Psoas muscle (tissue), 8 donors: ENCODE data around the gene RNASE11. TPM values are rescaled to one million over a fixed set of nuclear protein-coding genes. Genes with fewer than 3 reads are reported as not detected.
A peak's percentile ranks its signal among the peaks of the same experiment; 100 is the strongest.

Experiments used
- ATAC-seq, 4 donors: fragments of 200-7000 bp; cut with Tn5 transposase; one replicate each; pipeline ENCODE4 v1.9.1; 2020; ENCODE audit warnings: moderate library complexity in 3 of 4, mild to moderate bottlenecking in 2 of 4
- DNase-seq, 2 donors: peaks; one replicate each; pipeline ENCODE4 v3.0.0-alpha.2; 2020
- H3K27ac ChIP-seq: fragments of 200-600 bp; one replicate; pipeline ENCODE4 v1.8.0; 2022
- H3K27me3 ChIP-seq, 3 donors: fragments of 200-600 bp in 1 of 3; one replicate each; pipeline versions ENCODE4 v1.6.1 to v1.8.0; 2013 to 2022; ENCODE audit warnings: low read length in 2 of 3, mild to moderate bottlenecking in 2 of 3, moderate library complexity in 1 of 3; ENCODE audit not compliant: insufficient read depth in 3 of 3
- H3K36me3 ChIP-seq, 2 donors: fragments of 200-600 bp in 1 of 2; one replicate each; pipeline versions ENCODE4 v1.6.1 to v1.8.0; 2013 to 2022; ENCODE audit warnings: low read depth in 1 of 2, mild to moderate bottlenecking in 1 of 2, moderate library complexity in 1 of 2; ENCODE audit not compliant: insufficient read depth in 1 of 2
- H3K4me1 ChIP-seq: fragments of 200-600 bp; one replicate; pipeline ENCODE4 v1.8.0; 2022
- H3K4me3 ChIP-seq: fragments of 200-600 bp; one replicate; pipeline ENCODE4 v1.8.0; 2022; ENCODE audit warnings: mild to moderate bottlenecking
- H3K9me3 ChIP-seq: fragments of 200-600 bp; one replicate; pipeline ENCODE4 v1.8.0; 2022
- WGBS, 3 donors: extraction: QIAGEN DNeasy Blood & Tissue Kit; methylation state at CpG; one replicate each; pipeline versions ENCODE4 v1.1.6 to v1.1.7; 2013; 5-methylcytosine and 5-hydroxymethylcytosine counted together
- intact Hi-C, 2 donors: fragments of 100-400 bp; cut with DNase I; formaldehyde crosslinking; loops; one replicate each; pipeline versions ENCODE4 v1.11.0 to v1.14.2; 2022
- polyA plus RNA-seq, 3 donors: library from polyadenylated mRNA; stranded (reverse); fragments of 200-250 nt; gene quantifications; one replicate each; pipeline ENCODE4 v1.2.3, GENCODE V29; 2013
- total RNA-seq, 4 donors: library from RNA; stranded (reverse); fragmentation: NEBNext Ultra II Directional in 2 of 4; extraction: Animal tissue kit (Norgen Biotek cat#: 25700) in 2 of 4; gene quantifications; one replicate each; pipeline versions ENCODE4 v1.2.1 to v1.2.4, GENCODE V29; 2021 to 2023
- TF ChIP-seq, protein P1 (sequence below): fragments of 200-600 bp; IDR thresholded peaks from one replicate; pipeline ENCODE4 v1.8.0; 2022; ENCODE audit warnings: antibody characterized with exemption
- donor health status: healthy with polysubstance abuse.
- donor health status: DM: no; HTN: no; CAD: no; lungs with moderate emphysema.
- donor health status: Bipolar disorder and iron deficiency.
- donor health status: healthy.
- donor health status: DM: yes; HTN: yes; CAD: no.
- donor health status: DM: no; HTN: no; CAD: no.
- donor health status: DM: no; HTN: no; CAD: no.
- donor health status: DM: yes; HTN: yes; CAD: no.

Gene RNASE11
- total and polyA plus RNA-seq, 7 donors = not detected

GRCh38 chr14:20626274-20626673 lies 38.5 kb upstream of the RNASE11 start:
- Histone ChIP-seq H3K27me3 (peaks cover 0 to 72% (median 12%) of the 10 kb centered on the region in 3 donors), H3K4me1 (peaks cover 17% of the 10 kb centered on the region), H3K9me3 (no peaks in the 10 kb centered on the region), H3K36me3 (no peaks in the 10 kb centered on the region), H3K27ac (no peak overlapping the region), H3K4me3 (peak overlapping the region; percentile 58)
- ATAC-seq = peak in 2 of 4 donors; percentile 16 to 22
- WGBS, 3 donors = 15 to 22% (median 19%) methylated on average over 12 of the region's 12 CpGs
- no peak for DNase-seq
- TF ChIP-seq, protein P1, sequence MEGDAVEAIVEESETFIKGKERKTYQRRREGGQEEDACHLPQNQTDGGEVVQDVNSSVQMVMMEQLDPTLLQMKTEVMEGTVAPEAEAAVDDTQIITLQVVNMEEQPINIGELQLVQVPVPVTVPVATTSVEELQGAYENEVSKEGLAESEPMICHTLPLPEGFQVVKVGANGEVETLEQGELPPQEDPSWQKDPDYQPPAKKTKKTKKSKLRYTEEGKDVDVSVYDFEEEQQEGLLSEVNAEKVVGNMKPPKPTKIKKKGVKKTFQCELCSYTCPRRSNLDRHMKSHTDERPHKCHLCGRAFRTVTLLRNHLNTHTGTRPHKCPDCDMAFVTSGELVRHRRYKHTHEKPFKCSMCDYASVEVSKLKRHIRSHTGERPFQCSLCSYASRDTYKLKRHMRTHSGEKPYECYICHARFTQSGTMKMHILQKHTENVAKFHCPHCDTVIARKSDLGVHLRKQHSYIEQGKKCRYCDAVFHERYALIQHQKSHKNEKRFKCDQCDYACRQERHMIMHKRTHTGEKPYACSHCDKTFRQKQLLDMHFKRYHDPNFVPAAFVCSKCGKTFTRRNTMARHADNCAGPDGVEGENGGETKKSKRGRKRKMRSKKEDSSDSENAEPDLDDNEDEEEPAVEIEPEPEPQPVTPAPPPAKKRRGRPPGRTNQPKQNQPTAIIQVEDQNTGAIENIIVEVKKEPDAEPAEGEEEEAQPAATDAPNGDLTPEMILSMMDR = no peak
- intact Hi-C loops = loop anchor here in 1 of 2 donors (5.0 kb wide), 1 partner anchor 46 kb away; no protein-coding TSS in a partner anchor

DNA sequence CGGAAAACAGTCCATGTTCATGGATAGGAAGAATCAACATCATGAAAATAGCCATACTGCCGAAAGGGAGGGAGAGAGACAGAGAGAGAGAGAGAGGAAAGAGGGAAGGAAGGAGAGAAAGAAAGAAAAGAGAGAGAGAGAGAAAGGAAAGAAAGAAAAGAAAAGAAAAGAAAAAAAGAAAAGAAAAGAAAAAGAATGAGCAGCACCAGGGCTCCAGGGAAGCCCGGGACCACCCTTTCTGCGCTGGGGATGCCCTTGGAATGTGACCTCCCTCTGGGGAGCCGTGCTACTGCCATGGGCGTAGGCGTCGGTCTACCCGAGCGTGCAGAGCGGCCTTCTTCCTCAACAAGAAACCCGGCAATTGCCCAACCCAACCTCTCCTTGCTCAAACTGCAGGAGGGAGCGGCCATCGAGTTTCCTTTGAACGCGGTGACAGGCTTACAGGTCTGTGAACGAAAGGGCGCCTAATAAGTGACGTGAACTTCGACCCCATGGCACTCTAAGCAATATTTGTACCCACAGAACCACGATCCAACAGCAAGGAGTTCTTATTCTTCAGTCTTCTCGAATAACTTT lies 36.8 kb upstream of the RNASE11 start:
- Histone ChIP-seq H3K9me3 (no peaks in the 10 kb centered on the region), H3K27ac (no peak overlapping the region), H3K36me3 (no peaks in the 10 kb centered on the region), H3K4me1 (peaks cover 17% of the 10 kb centered on the region), H3K4me3 (peak overlapping the region; percentile 58), H3K27me3 (peaks cover 0 to 58% (median 12%) of the 10 kb centered on the region in 3 donors)
- ATAC-seq (peak; percentile 43 to 52 (median 48)), DNase-seq (peak; percentile 54 to 69)
- TF ChIP-seq, protein P1 = no peak
- intact Hi-C loops = loop anchor here in 1 of 2 donors (5.0 kb wide), 1 partner anchor 48 kb away; no protein-coding TSS in a partner anchor
- 5 to 10% (median 10%) methylated on average over 22 of the region's 22 CpGs for WGBS, 3 donors

GRCh38 chr14:20623798-20624197 lies 36.0 kb upstream of the RNASE11 start:
- H3K9me3 ChIP-seq = no peaks in the 10 kb centered on the region
- H3K4me3 ChIP-seq = peak overlapping the region; percentile 58
- intact Hi-C loops = no loop called here
- no peak overlapping the region for H3K27ac ChIP-seq
- H3K4me1 ChIP-seq = peaks cover 17% of the 10 kb centered on the region
- 40 to 56% (median 50%) methylated on average over 15 of the region's 15 CpGs for WGBS, 3 donors
- H3K27me3 ChIP-seq = peaks cover 0 to 50% (median 12%) of the 10 kb centered on the region in 3 donors
- no peaks in the 10 kb centered on the region for H3K36me3 ChIP-seq
- no peak for DNase-seq
- no peak for ATAC-seq
- TF ChIP-seq, protein P1 = no peak

DNA sequence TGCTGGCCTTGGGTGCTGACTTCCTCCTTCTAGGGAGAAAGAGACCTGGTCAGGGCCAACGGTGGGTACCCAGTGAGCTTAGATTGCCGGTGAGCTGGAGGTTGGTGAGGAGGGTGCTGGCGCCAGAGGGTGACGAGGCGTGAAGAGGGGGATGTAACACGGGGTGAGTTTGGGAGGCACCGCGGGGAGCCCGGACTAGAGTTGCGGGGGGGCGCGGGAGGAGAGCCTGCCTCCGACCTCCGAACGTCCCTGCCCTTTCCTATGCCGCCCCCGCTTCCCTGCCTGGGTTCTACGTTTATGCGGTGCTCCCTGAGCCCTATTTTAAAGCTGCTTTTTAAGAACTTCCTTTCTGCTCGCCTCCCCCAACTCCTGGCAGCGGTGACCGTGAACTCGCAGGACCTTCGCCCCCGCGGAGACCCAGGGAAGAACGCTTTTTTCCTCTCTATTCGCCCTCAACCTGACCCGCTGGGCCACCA lies 35.1 kb upstream of the RNASE11 start:
- TF ChIP-seq, protein P1 = no peak
- 9 to 21% (median 13%) methylated on average over 16 to 29 of the region's 29 CpGs for WGBS, 3 donors
- Histone ChIP-seq H3K9me3 (no peaks in the 10 kb centered on the region), H3K4me3 (peak overlapping the region; percentile 46), H3K27ac (no peak overlapping the region), H3K27me3 (peaks cover 0 to 40% (median 11%) of the 10 kb centered on the region in 3 donors), H3K4me1 (peaks cover 17% of the 10 kb centered on the region), H3K36me3 (no peaks in the 10 kb centered on the region)
- DNase-seq (no peak), ATAC-seq (no peak)
- intact Hi-C loops = no loop called here
